ENCODE data around the gene C1orf21. TPM values are rescaled to one million over a fixed set of nuclear protein-coding genes. Genes with fewer than 3 reads are reported as not detected.
A peak's percentile ranks its signal among the peaks of the same experiment; 100 is the strongest.
"Not testable (repeated sequence)": the region's sequence is repeated elsewhere in the genome, so short reads cannot be mapped to it uniquely, and the experiment has no call there.

C1orf21 gene
- polyA plus RNA-seq, 1 donor from 2014 or later, result 1.7 TPM

DNA sequence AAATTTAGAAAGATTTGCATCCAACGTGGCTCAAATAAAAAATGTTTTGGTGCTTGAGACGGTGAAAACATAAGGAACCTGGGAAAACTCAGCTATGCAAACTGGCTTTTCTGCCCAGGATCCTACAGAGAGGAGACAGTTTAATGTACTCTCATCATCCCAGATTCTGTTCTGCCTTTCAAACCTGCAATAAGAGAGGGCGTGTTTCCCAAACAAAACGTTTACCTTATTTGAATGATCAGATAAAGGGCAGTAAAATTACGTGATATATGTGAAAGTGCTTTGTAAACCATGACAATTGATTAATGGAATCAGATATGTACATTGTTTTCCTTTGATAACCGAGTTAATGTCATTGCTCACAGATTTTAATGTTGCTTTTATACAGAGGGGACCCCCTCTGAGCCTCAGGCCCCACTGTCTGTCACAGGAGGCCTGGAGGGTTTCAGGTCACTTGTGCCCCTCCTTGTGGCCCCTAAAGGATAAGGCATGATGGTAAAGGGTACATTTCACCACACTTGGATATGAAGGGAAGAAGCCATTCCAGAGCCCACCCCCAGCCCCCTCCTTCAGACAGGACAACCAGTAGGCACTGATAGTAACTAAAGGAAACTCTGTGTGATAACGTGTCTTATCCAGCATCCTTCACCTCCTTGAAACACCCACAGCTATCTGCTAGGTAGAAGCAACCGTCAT, 210.3 kb downstream of the C1orf21 start:
- Mint-ChIP-seq H3K4me3 (no peak overlapping the region), H3K27me3 (no peaks in the 10 kb centered on the region), H3K27ac (peak overlapping the region in 1 of 3 donors; percentile 31), H3K36me3 (peaks cover 1% of the 10 kb centered on the region), H3K9me3 (no peaks in the 10 kb centered on the region), H3K4me1 (no peaks in the 10 kb centered on the region)

DNA sequence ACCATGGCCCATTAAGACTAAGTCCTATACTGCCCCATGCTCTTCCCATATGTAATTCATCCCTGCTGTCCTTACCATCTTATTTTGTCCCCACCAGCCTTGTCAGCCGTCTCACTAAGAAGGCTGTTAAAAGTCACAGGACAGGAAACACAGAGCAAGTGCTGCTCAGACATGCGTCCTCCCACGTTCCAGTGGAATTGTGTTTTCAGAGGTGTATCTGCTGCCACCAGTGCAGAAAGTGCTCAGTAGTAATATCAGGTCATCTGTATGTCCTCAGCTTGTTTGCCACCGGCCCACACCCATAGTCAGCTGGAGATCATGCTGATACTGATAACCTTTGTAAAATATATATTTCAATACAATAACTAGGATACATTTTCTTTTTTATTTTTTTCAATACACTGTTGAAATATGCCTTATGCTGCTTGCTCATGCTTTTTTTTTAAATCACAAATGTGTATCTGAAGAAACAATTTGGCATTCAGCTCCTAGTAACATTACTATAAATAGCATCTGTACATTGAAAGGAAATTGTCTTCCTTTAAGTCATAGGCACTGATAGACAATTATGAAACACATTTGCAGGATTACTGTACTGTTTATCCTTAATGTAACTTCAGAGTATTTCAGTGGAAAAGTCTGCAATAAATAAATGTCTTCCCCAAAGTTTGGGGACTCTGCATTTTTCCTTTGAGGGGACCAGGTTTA, 211.0 kb downstream of the C1orf21 start:
- peak overlapping the region in 1 of 3 donors; percentile 31 for H3K27ac Mint-ChIP-seq
- H3K9me3 Mint-ChIP-seq, result no peaks in the 10 kb centered on the region
- H3K4me1 Mint-ChIP-seq, result no peaks in the 10 kb centered on the region
- H3K36me3 Mint-ChIP-seq, result peaks cover 1% of the 10 kb centered on the region
- no peak overlapping the region for H3K4me3 Mint-ChIP-seq
- H3K27me3 Mint-ChIP-seq, result no peaks in the 10 kb centered on the region

DNA sequence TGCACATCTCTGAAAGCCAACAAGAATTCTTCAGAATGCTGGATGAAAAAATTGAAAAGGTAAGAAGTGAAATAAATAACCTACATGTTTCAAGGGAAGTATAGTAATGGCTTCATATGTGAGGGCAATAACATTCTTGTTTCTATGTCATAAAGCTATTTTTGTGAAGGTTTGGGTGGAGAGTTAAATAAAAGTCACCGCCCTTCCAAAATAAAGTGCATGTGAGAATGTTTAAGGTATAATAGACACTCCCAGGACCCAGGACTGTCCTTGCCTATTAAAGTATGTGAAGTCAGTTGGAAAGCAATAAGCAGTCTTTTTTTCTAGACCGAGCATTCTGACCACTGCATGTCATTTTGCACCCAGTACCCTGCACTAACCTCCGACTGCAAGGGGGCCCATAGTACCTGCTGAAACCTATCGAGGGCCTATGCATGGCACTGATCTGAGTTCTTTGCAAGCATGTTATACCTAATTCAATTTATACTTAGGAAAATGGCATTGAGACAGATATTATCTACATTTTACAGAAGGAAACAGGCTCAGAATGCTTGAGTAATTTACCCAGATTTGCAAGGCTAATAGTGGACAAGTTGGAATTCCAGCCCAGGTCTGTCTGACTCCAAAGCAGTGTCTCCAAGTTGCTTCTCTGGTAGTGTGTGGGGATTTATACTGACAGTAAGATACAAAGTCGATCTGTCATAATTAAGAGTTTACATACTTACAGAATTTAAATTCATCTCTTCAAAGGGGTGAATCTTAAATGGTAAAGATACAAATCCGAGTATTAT, 211.8 kb downstream of the C1orf21 start:
- Mint-ChIP-seq H3K36me3 (peaks cover 1% of the 10 kb centered on the region), H3K4me3 (no peak overlapping the region), H3K27ac (no peak overlapping the region), H3K27me3 (no peaks in the 10 kb centered on the region), H3K9me3 (no peaks in the 10 kb centered on the region), H3K4me1 (no peaks in the 10 kb centered on the region)

DNA sequence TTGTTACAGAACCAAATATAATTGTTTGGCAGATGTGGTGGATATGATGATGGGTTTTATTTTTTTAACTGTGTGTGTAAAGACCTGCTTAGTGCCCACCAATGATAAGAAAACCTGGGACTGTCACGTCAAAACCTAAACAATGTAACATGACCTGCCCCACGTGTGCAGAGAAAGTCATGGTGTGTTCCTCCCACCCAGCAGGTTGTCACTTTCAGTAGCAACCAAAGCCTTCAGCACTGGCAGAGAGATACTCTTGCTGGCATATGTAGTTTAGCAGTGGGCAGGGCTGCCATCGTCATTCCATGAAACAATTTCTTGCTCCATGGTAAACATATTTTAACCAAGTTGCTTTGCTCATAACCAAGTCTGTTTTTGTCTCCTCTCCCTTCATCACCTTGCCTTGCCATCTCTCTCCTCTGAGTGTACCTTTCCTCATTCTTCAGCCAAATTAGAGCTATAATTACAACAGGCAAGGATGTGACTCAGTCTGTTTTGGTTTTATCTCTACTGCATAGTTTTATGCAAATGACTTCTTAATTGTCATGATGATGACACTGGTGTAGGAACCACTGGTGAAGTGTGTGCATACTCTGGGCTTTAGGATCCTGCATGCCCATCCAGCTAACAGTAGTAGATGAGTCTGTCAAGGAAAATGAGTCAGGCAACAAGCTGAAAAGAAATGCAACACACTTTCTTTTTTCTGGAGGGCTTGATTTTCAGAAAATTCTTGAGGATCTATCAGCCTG, 217.5 kb downstream of the C1orf21 start:
- H3K4me1 Mint-ChIP-seq, result no peaks in the 10 kb centered on the region
- no peaks in the 10 kb centered on the region for H3K36me3 Mint-ChIP-seq
- no peaks in the 10 kb centered on the region for H3K27me3 Mint-ChIP-seq
- no peak overlapping the region for H3K27ac Mint-ChIP-seq
- H3K4me3 Mint-ChIP-seq, result no peak overlapping the region
- no peaks in the 10 kb centered on the region for H3K9me3 Mint-ChIP-seq

DNA sequence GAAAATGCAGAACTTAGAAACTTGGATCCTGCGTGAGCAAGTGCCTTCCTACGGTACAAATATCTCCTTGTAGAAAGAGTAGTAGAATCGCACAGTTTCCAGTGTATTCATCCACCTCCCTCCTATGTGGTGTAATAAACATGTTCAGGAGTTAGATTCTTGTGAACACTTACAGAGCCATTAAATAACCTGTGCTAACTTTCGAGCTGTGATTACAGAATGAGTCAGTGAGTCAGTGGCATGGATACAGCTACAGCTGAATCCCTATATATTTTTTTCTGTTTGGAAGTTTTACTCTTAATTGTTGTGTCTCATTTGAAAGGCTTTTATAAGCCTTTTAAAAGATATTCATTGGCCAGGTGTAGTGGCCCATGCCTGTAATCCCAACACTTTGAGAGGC, 219.1 kb downstream of the C1orf21 start:
- Mint-ChIP-seq H3K4me1 (no peaks in the 10 kb centered on the region), H3K27me3 (no peaks in the 10 kb centered on the region), H3K9me3 (no peaks in the 10 kb centered on the region), H3K36me3 (no peaks in the 10 kb centered on the region), H3K4me3 (no peak overlapping the region), H3K27ac (no peak overlapping the region)

DNA sequence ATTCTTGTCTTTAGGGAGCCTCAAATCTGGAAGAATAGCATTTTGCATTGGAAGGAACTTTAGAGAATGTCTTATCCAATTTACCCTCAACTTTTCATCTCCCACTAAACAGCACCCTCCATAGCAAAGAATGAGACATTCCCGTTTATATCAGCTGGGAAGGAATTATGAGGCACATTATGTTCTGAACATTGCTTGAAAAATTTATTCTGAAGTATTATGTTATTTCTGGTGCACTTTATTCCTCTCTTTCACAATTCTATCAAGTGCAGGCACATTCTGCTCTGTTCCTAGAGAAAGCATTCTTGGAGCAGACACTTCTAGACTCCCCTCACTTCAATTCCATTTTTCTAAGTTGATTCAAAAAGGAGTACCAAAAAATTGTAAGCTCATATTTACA, 220.0 kb downstream of the C1orf21 start:
- Mint-ChIP-seq H3K27me3 (no peaks in the 10 kb centered on the region), H3K4me3 (no peak overlapping the region), H3K4me1 (no peaks in the 10 kb centered on the region), H3K27ac (no peak overlapping the region), H3K36me3 (no peaks in the 10 kb centered on the region), H3K9me3 (no peaks in the 10 kb centered on the region)

DNA sequence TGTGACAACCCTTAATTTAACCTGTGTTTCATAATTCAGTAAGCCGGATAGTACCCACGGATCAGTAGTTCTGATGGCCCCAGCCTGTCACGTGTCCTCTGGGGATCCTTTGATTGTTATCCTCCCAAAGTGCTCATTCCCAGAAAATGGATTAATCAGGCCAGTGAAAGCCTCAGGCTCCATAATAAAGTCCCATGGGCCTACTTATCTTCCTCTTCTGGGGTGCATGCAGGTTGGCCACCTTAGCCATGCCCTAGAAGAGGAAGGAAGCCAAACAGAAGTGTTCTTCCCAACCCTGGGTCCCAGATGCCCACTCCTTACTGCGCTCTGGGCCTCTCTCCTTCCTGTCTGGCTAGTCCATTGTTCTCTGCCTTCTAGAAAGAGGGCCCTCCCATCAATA, 221.8 kb downstream of the C1orf21 start:
- no peak overlapping the region for H3K4me3 Mint-ChIP-seq
- H3K27me3 Mint-ChIP-seq, result no peaks in the 10 kb centered on the region
- H3K4me1 Mint-ChIP-seq, result no peaks in the 10 kb centered on the region
- H3K27ac Mint-ChIP-seq, result no peak overlapping the region
- H3K9me3 Mint-ChIP-seq, result no peaks in the 10 kb centered on the region
- H3K36me3 Mint-ChIP-seq, result no peaks in the 10 kb centered on the region

DNA sequence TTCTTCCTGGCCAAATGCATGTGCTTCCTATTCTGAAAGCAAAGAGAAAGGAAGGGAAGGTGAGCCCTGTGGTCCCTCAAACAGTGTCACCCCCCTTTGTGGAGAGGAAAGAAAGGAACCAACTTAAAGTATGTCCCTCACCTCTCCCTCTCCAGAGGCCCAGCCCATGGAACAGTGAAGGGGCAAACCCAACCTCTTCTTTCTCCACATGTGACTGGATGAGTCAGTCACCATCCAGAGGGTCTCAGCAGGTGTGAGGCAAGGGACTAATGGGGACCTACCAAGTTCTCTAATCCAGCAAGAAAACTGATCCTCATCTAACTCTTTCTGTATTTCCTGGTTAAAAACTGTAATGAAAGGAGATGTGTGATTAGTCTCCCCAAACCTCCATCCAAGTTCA, 222.2 kb downstream of the C1orf21 start:
- Mint-ChIP-seq H3K4me3 (no peak overlapping the region), H3K27me3 (no peaks in the 10 kb centered on the region), H3K9me3 (no peaks in the 10 kb centered on the region), H3K36me3 (no peaks in the 10 kb centered on the region), H3K4me1 (no peaks in the 10 kb centered on the region), H3K27ac (no peak overlapping the region)

DNA sequence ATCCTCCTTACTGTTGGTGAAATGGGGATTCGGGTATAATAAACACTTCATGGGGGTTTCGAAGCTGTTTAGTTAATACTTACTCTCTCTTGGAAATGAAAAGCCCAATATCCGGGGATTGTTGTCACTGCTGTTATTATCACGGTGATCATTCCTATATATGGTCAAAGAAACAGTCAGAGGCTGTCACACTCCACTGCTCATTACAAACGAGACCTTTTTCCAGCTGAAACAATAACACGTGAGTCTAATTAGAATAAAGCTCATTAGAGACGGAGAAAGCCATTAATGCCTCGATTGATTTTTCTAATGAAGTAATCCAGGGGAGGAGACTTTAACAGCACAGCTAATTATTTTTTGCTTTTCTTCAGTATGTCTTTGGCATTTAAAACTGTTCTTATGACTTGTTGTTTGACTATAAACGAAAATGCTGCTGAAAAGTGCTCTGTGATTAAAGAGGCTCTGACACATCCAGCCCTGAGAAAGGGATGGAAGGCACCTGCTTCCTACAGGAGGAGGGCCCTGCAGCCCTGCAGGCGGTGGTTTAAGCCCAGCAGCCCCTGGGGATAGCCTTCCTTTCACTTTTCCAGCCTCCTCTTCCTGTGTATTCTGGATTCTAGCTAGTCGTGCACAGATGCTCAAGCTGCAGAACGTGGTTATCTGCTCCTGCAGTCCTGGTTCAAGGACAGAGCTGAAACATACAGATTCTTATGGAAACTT, 224.2 kb downstream of the C1orf21 start:
- no peaks in the 10 kb centered on the region for H3K9me3 Mint-ChIP-seq
- H3K4me3 Mint-ChIP-seq, result no peak overlapping the region
- no peaks in the 10 kb centered on the region for H3K4me1 Mint-ChIP-seq
- H3K27me3 Mint-ChIP-seq, result no peaks in the 10 kb centered on the region
- H3K36me3 Mint-ChIP-seq, result no peaks in the 10 kb centered on the region
- H3K27ac Mint-ChIP-seq, result peak overlapping the region in 1 of 3 donors; percentile 53

DNA sequence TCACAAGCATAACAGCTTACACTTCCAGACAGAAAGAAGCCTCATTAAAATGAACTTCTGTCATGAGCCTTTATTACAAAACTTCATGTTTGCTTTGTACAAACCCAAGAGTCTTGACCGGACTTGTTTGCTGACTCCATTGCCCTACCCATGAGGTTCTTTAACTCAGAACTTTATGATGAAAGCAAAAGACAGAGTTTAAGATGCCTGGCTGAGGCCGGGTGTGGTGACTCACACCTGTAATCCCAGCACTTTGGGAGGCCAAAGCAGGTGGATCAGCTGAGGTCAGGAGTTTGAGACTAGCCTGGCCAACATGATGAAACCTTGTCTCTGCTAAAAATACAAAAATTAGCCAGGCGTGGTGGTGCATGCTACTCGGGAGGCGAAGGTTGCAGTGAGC, 225.4 kb downstream of the C1orf21 start:
- H3K27ac Mint-ChIP-seq, result not testable (repeated sequence)

DNA sequence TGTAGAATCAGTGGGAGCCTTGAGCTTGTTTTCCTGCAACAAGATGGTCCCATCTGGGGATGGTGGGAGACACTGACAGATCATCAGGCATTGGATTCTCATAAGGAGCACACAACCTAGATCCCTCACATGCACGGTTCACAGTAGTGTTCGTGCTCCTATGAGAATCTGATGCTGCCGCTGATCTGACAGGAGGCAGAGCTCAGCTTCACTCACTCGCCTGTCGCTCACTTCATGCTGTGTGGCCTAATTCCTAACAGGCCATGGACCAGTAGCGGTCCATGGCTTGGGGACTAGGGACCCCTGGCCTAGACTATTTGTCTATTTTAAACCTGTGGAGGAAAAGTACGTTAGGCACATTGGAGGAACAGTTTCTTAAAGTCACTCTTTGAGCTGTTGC, 227.8 kb downstream of the C1orf21 start:
- Mint-ChIP-seq H3K9me3 (no peaks in the 10 kb centered on the region), H3K4me3 (no peak overlapping the region), H3K27me3 (no peaks in the 10 kb centered on the region), H3K4me1 (no peaks in the 10 kb centered on the region), H3K27ac (no peak overlapping the region), H3K36me3 (no peaks in the 10 kb centered on the region)

More for the DNA sequence above, 225.4 kb downstream of the C1orf21 start:
- H3K4me1 Mint-ChIP-seq, H3K4me3 Mint-ChIP-seq, H3K36me3 Mint-ChIP-seq, H3K27me3 Mint-ChIP-seq, H3K9me3 Mint-ChIP-seq: not testable (repeated sequence)

DNA sequence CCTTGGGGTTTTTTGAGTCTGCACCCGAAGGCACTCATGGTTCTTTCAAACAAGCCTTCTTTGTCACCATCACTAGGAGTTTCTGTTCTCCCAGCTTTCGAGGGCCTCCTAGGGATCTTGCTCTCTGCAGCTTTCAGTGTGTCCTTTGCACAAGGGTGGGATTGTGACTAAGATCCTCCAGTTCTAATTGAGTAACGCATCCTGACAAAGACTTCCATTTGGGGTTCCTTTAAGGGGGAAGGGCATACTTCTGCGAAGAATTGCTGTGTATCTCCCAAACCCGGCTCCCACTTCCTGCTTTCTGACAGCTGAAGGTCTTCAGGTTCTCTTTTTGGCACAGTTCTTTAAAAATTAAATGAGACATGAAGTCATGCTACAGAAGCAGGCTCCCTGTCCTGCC, 228.5 kb downstream of the C1orf21 start:
- no peaks in the 10 kb centered on the region for H3K9me3 Mint-ChIP-seq
- H3K4me3 Mint-ChIP-seq, result no peak overlapping the region
- H3K36me3 Mint-ChIP-seq, result no peaks in the 10 kb centered on the region
- no peaks in the 10 kb centered on the region for H3K4me1 Mint-ChIP-seq
- H3K27me3 Mint-ChIP-seq, result no peaks in the 10 kb centered on the region
- no peak overlapping the region for H3K27ac Mint-ChIP-seq

DNA sequence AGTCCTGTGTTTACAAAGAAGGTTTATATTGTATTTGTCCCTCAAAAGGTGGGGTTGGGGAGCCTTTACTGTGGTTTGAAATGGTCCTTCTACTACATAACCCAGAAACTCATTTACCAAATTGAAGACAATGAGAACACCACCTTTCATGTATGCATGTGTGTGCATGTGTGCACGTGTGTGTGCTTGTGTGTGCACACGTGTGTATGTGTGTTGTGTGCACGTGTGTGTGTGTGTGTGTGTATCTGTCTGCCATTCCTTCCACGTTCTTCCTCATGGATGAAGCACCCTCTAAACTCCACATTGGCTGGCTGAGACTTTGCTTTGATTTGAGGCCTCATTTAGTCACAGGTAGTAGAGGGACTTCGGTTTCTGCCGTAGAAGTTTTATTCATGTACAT, 229.7 kb downstream of the C1orf21 start:
- Mint-ChIP-seq H3K4me3 (no peak overlapping the region), H3K4me1 (no peaks in the 10 kb centered on the region), H3K27me3 (no peaks in the 10 kb centered on the region), H3K36me3 (no peaks in the 10 kb centered on the region), H3K27ac (no peak overlapping the region), H3K9me3 (no peaks in the 10 kb centered on the region)

DNA sequence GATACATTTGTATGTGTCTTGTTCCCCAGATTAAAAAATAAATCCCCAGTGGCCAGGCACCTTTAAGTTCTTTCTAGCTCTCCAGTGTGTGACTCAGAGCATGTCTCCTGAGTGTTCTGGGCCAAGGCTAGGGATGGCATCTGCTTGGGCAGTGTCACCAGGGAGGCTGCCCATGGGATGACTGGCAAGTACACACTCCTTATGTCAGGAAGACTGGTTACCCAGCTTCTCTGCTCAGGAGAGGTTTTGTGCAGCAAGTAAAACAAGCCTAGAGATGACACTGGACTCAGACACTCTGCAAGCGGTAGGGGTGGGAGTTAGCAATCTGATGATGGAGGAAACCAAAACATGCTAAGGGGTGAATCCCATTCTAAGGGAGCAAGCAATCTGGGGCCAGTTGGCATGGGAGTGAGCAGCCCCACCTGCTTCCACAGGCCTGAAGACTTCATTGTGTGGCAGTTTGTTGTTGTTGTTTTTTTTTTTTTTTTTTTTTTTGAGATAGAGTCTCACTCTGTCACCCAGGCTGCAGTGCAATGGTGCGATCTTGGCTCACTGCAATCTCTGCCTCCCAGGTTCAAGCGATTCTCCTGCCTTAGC, 230.7 kb downstream of the C1orf21 start:
- Mint-ChIP-seq H3K9me3 (no peaks in the 10 kb centered on the region), H3K27me3 (peaks cover 4% of the 10 kb centered on the region), H3K27ac (no peak overlapping the region), H3K4me1 (no peaks in the 10 kb centered on the region), H3K4me3 (no peak overlapping the region), H3K36me3 (no peaks in the 10 kb centered on the region)

Measured in IgD-negative memory B cell (primary cell).